Measurements from ENCODE around the gene MYEOV. TPM values are rescaled to one million over a fixed set of nuclear protein-coding genes. Genes with fewer than 3 reads are reported as not detected.

MYEOV gene
- total and polyA plus RNA-seq, 2 of the 8 experiments (the other 6 are each of a cell fraction or from before 2014, with no cell fraction given), result 0.44 to 0.67 TPM

DNA sequence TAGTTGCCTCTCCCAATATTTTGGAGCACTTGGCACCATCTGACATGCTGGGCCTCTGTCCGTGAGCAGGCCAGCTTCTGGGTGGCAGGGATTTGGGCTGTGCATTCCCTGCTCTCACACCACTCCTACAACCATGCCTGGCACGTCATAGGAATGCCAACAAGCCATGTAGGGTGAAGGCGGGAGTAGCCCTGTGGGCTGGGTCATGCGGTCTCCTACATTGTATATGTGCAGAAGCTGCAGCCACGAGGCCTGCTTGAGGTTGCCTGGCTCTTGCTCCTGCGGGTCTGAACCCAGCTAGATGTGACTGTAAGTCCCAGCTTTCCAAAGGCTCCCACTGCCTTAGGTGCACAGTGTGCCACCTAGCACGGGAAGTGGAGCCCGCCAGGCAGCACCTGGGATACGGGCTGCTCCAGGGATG is 14.5 kb downstream of the MYEOV start (continued):
- TF ChIP-seq CHD2 (IDR thresholded peaks at IDR 0.05; ENCODE audit: low read length), result no peak
- TF ChIP-seq, protein P1, sequence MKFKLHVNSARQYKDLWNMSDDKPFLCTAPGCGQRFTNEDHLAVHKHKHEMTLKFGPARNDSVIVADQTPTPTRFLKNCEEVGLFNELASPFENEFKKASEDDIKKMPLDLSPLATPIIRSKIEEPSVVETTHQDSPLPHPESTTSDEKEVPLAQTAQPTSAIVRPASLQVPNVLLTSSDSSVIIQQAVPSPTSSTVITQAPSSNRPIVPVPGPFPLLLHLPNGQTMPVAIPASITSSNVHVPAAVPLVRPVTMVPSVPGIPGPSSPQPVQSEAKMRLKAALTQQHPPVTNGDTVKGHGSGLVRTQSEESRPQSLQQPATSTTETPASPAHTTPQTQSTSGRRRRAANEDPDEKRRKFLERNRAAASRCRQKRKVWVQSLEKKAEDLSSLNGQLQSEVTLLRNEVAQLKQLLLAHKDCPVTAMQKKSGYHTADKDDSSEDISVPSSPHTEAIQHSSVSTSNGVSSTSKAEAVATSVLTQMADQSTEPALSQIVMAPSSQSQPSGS (IDR thresholded peaks at IDR 0.05; ENCODE audit: low read length), result no peak
- TF ChIP-seq TCF12 (IDR thresholded peaks at IDR 0.05; ENCODE audit: low read depth, low read length), result no peak

Measured in H1 (cell line).